Measurements from ENCODE around the gene GPD1.

- TF ChIP-seq CTCF (IDR thresholded peaks at IDR 0.05): no peak
- no peak for TF ChIP-seq POLR2AphosphoS5 (IDR thresholded peaks at IDR 0.05)
These were observed 41.7 kb upstream of the GPD1 start for GRCh38 chr12:50061946-50062686.

Data from transverse colon (tissue), 4 donors.